GM13977 (cell line): ENCODE results near the gene AGAP2.
A peak's percentile ranks its signal among the peaks of the same experiment; 100 is the strongest.

Experiments
- DNase-seq: peaks from one replicate; pipeline ENCODE4 v3.0.0; 2012; ENCODE audit warnings: low spot score
- CTCF ChIP-seq: IDR thresholded peaks from 2 replicates; pipeline ENCODE4 v1.5.1; 2012; ENCODE audit warnings: mild to moderate bottlenecking, control low read depth; ENCODE audit not compliant: insufficient read depth; ENCODE audit errors: extremely low read depth, missing control alignments
- in situ Hi-C: fragments of 300-500 bp; cut with MboI; formaldehyde crosslinking; loops from one replicate; pipeline ENCODE4 v1.12.0; 2022; ENCODE audit warnings: low sequenced_read_pairs, low pct_unique_long_range_greater_than_20kb, mixed read lengths, inconsistent platforms; ENCODE audit not compliant: unreplicated experiment

Gene AGAP2

DNA sequence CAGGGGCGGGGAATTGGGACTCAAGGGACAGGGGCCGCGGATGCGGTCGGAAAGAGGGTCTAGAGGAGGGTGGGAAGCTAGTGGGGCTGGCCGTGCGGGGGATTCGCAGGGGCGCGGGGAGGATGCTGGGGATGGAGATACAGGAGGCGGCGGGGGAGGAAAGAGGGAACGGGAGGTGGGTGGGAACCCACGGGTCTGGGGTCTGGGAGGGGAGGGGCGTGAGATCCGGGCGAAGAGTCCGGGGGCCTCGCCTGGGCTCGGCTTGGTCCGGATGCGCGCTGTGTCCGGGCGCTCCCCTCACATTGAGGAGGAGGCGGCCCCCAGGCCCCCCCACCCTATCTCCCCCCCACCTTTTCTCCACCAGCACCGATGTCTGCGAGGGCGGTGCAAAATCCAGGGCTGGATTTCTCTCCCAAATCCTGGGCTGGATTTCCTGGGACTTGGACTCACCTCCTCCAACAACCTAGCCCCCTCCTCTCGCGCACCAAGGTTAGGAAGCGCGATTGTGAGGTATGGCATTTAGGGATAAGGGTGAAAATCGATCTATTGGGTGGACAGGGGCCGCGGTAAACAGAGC lies at the start of gene AGAP2:
Gene AGAP2, minus strand, starts transcription at position 82 of the 577 bp plus-strand sequence. CDS start 496 bp downstream, outside the sequence.
- no peak for TF ChIP-seq CTCF
- no peak for DNase-seq
- in situ Hi-C loops, result no loop called here

DNA sequence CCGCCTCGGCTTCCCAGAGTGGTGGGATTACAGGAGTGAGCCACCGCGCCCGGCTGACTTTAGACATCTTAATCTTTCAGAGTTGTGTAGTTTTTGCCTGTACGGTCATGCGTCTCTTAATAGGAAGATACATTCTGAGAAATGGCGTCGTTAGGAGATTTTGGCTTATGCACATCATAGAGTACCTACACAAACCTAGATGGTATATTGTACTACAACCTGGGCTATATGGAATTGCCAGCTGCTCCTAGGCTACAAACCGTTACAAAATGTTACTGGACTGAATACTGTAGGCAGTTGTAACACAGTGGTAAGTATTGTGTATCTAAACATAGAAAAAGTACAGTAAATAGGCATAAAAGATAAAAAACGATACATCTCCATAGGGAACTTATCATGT lies 45.3 kb upstream of the AGAP2 start:
- TF ChIP-seq CTCF, result no peak
- in situ Hi-C loops, result no loop called here
- DNase-seq, result no peak

DNA sequence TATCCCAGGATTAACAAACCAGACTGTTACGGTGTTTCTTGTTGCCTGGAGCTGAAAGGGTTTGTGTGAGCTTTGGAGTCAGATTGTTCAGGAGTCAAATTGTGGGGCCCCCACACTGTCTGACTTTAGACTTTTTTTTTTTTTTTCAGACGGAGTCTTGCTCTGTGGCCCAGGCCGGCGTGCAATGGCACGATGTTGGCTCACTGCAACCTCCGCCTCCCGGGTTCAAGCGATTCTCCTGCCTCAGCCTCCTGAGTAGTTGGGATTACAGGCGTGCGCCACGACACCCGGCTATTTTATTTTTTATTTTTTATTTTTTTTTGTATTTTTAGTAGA lies 44.9 kb upstream of the AGAP2 start:
- TF ChIP-seq CTCF, result no peak
- DNase-seq, result no peak
- in situ Hi-C loops, result no loop called here

DNA sequence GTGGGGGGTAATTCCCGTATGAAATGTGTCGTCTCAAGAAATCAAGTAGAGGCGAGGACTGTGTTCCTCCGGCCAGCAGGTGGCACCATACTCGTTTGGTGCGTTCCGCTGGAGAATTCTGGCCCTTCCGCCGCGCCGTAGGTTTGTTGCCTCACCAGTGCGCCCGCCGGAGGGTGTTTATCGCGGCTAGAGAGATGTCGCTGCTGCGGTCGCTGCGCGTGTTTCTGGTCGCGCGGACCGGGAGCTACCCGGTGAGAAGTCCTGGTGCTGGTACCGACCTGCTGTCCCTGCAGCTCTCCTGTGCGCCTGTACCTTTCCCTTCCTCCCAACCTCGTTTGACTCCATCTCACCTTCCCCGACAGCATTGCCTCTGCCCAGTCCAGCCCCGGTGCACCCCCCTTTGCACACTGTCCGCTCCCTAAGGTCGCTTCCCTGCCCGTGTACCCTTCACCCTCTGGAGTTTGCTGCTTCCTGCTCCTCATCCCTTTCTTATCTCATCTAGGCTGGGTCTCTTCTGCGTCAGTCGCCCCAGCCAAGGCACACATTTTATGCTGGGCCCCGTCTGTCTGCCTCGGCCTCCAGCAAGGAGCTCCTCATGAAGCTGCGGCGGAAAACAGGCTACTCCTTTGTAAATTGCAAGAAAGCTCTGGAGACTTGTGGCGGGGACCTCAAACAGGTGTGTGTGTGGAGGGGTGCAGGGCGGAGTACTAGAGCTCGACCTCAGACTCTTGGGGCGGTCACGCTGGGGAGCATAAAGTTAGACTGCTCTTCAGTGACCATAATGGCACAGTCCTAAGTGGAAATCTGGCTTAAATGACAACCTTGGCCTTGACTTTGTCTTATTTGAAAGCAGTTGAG lies 44.3 kb upstream of the AGAP2 start, which contains the start of gene TSFM:
Gene TSFM, plus strand, starts transcription at position 180 of the 858 bp plus-strand sequence. Its CDS starts 15 bp downstream, at position 195.
- in situ Hi-C loops, result no loop called here
- TF ChIP-seq CTCF, result peak; percentile 96
- DNase-seq, result peak; percentile 86

DNA sequence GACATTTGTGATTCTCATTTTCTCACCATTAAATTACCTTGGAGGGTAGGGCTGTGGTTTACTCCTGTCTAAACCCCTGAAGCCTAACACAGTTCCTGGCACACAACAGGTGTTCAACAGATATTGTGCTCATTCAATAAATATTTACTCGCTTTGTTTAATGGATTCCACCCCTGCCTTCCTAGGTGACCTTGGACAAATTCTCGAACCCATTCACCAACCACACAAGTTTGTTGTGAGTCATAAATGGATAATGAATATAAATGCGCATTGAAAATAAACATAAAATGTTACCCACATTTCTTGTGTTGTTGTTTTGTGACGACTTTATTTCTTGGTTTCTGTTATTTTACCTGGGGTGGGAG lies 43.7 kb upstream of the AGAP2 start:
- TF ChIP-seq CTCF, result no peak
- no peak for DNase-seq
- in situ Hi-C loops, result no loop called here

DNA sequence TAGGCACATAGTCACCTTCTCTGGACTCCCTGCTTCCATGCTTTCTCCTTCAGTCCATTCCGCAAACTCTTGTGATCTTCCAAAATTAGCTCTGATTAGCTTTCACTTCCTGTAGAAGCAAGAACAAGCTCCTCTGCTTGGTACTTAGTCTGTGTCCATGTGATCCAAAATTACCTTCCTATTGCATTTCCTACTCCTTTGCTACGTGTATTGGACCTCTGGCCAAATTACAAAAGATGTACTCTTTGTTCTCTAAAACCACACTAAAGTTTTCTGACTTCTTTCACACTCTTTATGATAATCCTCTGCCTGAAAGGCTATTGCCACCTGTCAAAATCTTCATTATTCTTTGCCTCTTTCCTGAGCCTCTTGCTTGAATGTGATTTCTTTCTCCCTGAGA lies 43.3 kb upstream of the AGAP2 start:
- in situ Hi-C loops, result no loop called here
- no peak for TF ChIP-seq CTCF
- no peak for DNase-seq
